ENCODE measurements around the gene GFOD2. TPM values are rescaled to one million over a fixed set of nuclear protein-coding genes. Genes with fewer than 3 reads are reported as not detected.
A peak's percentile ranks its signal among the peaks of the same experiment; 100 is the strongest.

GFOD2 gene
- total and polyA plus RNA-seq, 2 of the 13 experiments (the other 11 are each of a cell fraction or from before 2014, with no cell fraction given): 11.1 to 17.2 TPM

DNA sequence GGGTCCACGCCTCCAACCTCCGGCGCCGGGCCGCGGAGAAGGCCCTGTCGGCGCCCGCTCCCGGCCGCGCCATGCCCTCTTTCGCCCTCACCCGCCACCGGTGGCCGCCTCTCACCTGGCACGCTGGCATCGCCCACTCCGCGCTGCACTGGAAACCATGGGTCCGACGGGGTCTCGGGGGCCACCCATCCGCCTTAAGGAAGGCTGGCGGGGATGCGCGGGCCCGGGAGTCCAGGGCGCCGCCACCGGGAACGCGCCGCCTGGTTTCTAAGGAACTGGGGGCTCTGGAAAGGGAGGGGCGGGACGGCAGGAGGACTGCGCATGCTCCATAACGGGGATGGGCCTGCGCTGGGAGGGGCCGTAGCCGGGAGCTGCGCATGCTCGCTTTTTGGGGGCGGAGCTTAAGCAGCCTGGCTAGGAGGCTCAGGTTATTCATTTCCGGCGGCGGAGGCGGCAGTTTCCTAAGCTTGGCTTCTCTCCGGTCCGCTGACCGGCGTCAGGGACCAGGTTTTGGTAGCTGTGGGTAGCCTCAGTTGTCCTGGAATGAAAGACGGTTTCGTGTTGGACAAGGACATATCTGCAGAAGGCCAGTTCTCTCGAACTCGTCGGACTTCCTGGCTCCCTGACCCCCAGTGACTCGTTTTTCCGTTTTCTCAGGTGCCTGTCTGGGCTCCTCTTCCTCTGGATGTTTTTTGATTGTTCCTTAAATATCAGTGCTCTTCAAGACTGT, at the start of gene GFOD2 (continued):
- TF ChIP-seq ZNF33B (CRISPR knock-in tag; IDR thresholded peaks at IDR 0.05) (peak; percentile 84), MAFK (conservative IDR thresholded peaks at IDR 0.05 in 1 of 2, IDR thresholded peaks at IDR 0.05 in 1 of 2; ENCODE audit: low read length in 2 of 2) (no peak), ARNT (IDR thresholded peaks at IDR 0.05) (no peak), ZNF768 (CRISPR knock-in tag; IDR thresholded peaks at IDR 0.05) (peak; percentile 51; the same call in 1 of the 2 replicates), ZFYVE20 (CRISPR knock-in tag; IDR thresholded peaks at IDR 0.05; ENCODE audit: borderline replicate concordance, low read depth) (no peak), SOX13 (IDR thresholded peaks at IDR 0.05) (no peak), SOX13 (CRISPR knock-in tag; conservative IDR thresholded peaks at IDR 0.05 in 1 of 2, IDR thresholded peaks at IDR 0.05 in 1 of 2) (0 out of 4 replicates have a peak, but pooled peaks of 1 of the 2 experiments have one; percentile 2), ZNF772 (CRISPR knock-in tag; IDR thresholded peaks at IDR 0.05) (peak; percentile 84; the same call in 1 of the 2 replicates), ATF7-NPFF (CRISPR knock-in tag; IDR thresholded peaks at IDR 0.05; ENCODE audit: low read depth) (peak; percentile 88; the same call in 1 of the 2 replicates), ZNF556 (CRISPR knock-in tag; IDR thresholded peaks at IDR 0.05; ENCODE audit: borderline replicate concordance) (no peak), TCF12 (IDR thresholded peaks at IDR 0.05) (no peak), TCF12 (CRISPR knock-in tag; IDR thresholded peaks at IDR 0.05) (peak; percentile 83; the same call in 1 of the 2 replicates), CHD2 (IDR thresholded peaks at IDR 0.05; ENCODE audit: low read depth, low read length) (no peak), ZBTB20 (CRISPR knock-in tag; IDR thresholded peaks at IDR 0.05; ENCODE audit: borderline replicate concordance, low read depth) (peak; percentile 80), ZNF552 (CRISPR knock-in tag; IDR thresholded peaks at IDR 0.05; ENCODE audit: borderline replicate concordance) (peak; percentile 44; the same call in 1 of the 2 replicates), GLI4 (CRISPR knock-in tag; IDR thresholded peaks at IDR 0.05; ENCODE audit: borderline replicate concordance) (0 out of 2 replicates have a peak, but pooled peaks have one; percentile 26)
- TF ChIP-seq, protein P1, sequence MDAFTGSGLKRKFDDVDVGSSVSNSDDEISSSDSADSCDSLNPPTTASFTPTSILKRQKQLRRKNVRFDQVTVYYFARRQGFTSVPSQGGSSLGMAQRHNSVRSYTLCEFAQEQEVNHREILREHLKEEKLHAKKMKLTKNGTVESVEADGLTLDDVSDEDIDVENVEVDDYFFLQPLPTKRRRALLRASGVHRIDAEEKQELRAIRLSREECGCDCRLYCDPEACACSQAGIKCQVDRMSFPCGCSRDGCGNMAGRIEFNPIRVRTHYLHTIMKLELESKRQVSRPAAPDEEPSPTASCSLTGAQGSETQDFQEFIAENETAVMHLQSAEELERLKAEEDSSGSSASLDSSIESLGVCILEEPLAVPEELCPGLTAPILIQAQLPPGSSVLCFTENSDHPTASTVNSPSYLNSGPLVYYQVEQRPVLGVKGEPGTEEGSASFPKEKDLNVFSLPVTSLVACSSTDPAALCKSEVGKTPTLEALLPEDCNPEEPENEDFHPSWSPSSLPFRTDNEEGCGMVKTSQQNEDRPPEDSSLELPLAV (CRISPR knock-in tag; conservative IDR thresholded peaks at IDR 0.05; ENCODE audit: low read depth): no peak
- TF ChIP-seq, protein P2, sequence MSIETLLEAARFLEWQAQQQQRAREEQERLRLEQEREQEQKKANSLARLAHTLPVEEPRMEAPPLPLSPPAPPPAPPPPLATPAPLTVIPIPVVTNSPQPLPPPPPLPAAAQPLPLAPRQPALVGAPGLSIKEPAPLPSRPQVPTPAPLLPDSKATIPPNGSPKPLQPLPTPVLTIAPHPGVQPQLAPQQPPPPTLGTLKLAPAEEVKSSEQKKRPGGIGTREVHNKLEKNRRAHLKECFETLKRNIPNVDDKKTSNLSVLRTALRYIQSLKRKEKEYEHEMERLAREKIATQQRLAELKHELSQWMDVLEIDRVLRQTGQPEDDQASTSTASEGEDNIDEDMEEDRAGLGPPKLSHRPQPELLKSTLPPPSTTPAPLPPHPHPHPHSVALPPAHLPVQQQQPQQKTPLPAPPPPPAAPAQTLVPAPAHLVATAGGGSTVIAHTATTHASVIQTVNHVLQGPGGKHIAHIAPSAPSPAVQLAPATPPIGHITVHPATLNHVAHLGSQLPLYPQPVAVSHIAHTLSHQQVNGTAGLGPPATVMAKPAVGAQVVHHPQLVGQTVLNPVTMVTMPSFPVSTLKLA (IDR thresholded peaks at IDR 0.05): peak; percentile 5; the same call in 1 of the 2 replicates
- TF ChIP-seq, protein P3, sequence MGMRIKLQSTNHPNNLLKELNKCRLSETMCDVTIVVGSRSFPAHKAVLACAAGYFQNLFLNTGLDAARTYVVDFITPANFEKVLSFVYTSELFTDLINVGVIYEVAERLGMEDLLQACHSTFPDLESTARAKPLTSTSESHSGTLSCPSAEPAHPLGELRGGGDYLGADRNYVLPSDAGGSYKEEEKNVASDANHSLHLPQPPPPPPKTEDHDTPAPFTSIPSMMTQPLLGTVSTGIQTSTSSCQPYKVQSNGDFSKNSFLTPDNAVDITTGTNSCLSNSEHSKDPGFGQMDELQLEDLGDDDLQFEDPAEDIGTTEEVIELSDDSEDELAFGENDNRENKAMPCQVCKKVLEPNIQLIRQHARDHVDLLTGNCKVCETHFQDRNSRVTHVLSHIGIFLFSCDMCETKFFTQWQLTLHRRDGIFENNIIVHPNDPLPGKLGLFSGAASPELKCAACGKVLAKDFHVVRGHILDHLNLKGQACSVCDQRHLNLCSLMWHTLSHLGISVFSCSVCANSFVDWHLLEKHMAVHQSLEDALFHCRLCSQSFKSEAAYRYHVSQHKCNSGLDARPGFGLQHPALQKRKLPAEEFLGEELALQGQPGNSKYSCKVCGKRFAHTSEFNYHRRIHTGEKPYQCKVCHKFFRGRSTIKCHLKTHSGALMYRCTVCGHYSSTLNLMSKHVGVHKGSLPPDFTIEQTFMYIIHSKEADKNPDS (CRISPR knock-in tag; IDR thresholded peaks at IDR 0.05): peak; percentile 10; the same call in 1 of the 2 replicates
- TF ChIP-seq, protein P4, sequence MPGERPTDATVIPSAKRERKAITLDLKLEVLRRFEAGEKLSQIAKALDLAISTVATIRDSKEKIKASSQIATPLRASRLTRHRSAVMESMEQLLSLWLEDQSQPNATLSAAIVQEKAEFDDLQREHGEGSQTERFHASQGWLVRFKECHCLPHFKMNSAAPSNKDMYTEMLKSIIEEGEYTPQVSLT (CRISPR knock-in tag; IDR thresholded peaks at IDR 0.05; ENCODE audit: borderline replicate concordance, low read depth): no peak
- TF ChIP-seq, protein P5, sequence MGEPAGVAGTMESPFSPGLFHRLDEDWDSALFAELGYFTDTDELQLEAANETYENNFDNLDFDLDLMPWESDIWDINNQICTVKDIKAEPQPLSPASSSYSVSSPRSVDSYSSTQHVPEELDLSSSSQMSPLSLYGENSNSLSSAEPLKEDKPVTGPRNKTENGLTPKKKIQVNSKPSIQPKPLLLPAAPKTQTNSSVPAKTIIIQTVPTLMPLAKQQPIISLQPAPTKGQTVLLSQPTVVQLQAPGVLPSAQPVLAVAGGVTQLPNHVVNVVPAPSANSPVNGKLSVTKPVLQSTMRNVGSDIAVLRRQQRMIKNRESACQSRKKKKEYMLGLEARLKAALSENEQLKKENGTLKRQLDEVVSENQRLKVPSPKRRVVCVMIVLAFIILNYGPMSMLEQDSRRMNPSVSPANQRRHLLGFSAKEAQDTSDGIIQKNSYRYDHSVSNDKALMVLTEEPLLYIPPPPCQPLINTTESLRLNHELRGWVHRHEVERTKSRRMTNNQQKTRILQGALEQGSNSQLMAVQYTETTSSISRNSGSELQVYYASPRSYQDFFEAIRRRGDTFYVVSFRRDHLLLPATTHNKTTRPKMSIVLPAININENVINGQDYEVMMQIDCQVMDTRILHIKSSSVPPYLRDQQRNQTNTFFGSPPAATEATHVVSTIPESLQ (CRISPR knock-in tag; conservative IDR thresholded peaks at IDR 0.05): no peak; the same call in 1 of the 2 replicates
